GM18498 (cell line): Measurements from ENCODE around the gene GLDN.

ENCODE experiments used
- ATAC-seq: cut with Tn5 transposase; IDR thresholded peaks from one replicate; pipeline ENCODE4 v1.9.1; 2021; ENCODE audit warnings: mild to moderate bottlenecking, moderate library complexity; ENCODE audit not compliant: unreplicated experiment

Gene GLDN

GRCh38 chr15:51356147-51356546 lies 14.7 kb downstream of the GLDN start:
- no peak for ATAC-seq

GRCh38 chr15:51356983-51357382 lies 15.5 kb downstream of the GLDN start:
- ATAC-seq, result no peak

GRCh38 chr15:51359981-51360380 lies 18.5 kb downstream of the GLDN start:
- no peak for ATAC-seq

- no peak for ATAC-seq
Measured at GRCh38 chr15:51363383-51363782, 21.9 kb downstream of the GLDN start.

- ATAC-seq, result no peak
Measured at GRCh38 chr15:51365417-51365816, 24.0 kb downstream of the GLDN start.

GRCh38 chr15:51366071-51366470 lies 24.6 kb downstream of the GLDN start:
- ATAC-seq, result no peak

- no peak for ATAC-seq
Measured at GRCh38 chr15:51366920-51367319, 25.5 kb downstream of the GLDN start.

GRCh38 chr15:51367322-51367976 lies 26.0 kb downstream of the GLDN start:
- no peak for ATAC-seq

GRCh38 chr15:51368307-51368706 lies 26.9 kb downstream of the GLDN start:
- no peak for ATAC-seq

- ATAC-seq, result no peak
Measured at GRCh38 chr15:51368751-51369450, 27.4 kb downstream of the GLDN start.

- ATAC-seq, result peak; percentile 72
Measured at GRCh38 chr15:51369451-51369761, 28.0 kb downstream of the GLDN start.

- ATAC-seq, result no peak
Measured at GRCh38 chr15:51371266-51371665, 29.8 kb downstream of the GLDN start.

- no peak for ATAC-seq
Measured at GRCh38 chr15:51374131-51374530, 32.7 kb downstream of the GLDN start.

- no peak for ATAC-seq
Measured at GRCh38 chr15:51375966-51376640, 34.6 kb downstream of the GLDN start.

GRCh38 chr15:51377038-51377786 lies 35.8 kb downstream of the GLDN start:
- ATAC-seq, result no peak

GRCh38 chr15:51378406-51378805 lies 37.0 kb downstream of the GLDN start:
- ATAC-seq, result no peak

- ATAC-seq, result no peak
Measured at GRCh38 chr15:51379390-51379789, 37.9 kb downstream of the GLDN start.

- ATAC-seq, result peak; percentile 84
Measured at GRCh38 chr15:51380999-51381806, 39.7 kb downstream of the GLDN start.

GRCh38 chr15:51382787-51383186 lies 41.3 kb downstream of the GLDN start:
- ATAC-seq, result no peak

- ATAC-seq, result no peak
Measured at GRCh38 chr15:51386029-51386428, 44.6 kb downstream of the GLDN start.

GRCh38 chr15:51386486-51386885 lies 45.0 kb downstream of the GLDN start:
- ATAC-seq, result no peak
